Stimulated activated CD4-positive, alpha-beta T cell treated with anti-CD3 and anti-CD28 coated beads, Interleukin-4, amount 100 ng/mL, for 4 hours (primary cell): Measurements from ENCODE around the gene TXNL4A.

Source experiments
- DNase-seq, 2 experiments: peaks; one replicate each; pipeline ENCODE4 v3.0.0-alpha.2; 2020

The TXNL4A gene

GRCh38 chr18:79933765-79934164 is 54.6 kb downstream of the TXNL4A start:
- DNase-seq, result no peak

- DNase-seq, result no peak
These were observed 55.5 kb downstream of the TXNL4A start for GRCh38 chr18:79932907-79933306.

GRCh38 chr18:79931475-79931874 is 56.9 kb downstream of the TXNL4A start:
- no peak for DNase-seq

GRCh38 chr18:79930020-79930642 is 58.2 kb downstream of the TXNL4A start:
- DNase-seq, result no peak

- DNase-seq, result no peak
These were observed 59.8 kb downstream of the TXNL4A start for GRCh38 chr18:79928563-79928960.

GRCh38 chr18:79927607-79928562 is 60.5 kb downstream of the TXNL4A start:
- no peak for DNase-seq

- no peak for DNase-seq
These were observed 61.4 kb downstream of the TXNL4A start for GRCh38 chr18:79926715-79927606.

GRCh38 chr18:79926306-79926705 is 62.1 kb downstream of the TXNL4A start:
- DNase-seq, result no peak

GRCh38 chr18:79924814-79925731 is 63.3 kb downstream of the TXNL4A start:
- no peak for DNase-seq

- DNase-seq, result no peak
These were observed 64.3 kb downstream of the TXNL4A start for GRCh38 chr18:79923896-79924585.

GRCh38 chr18:79922971-79923411 is 65.4 kb downstream of the TXNL4A start:
- DNase-seq, result no peak

GRCh38 chr18:79921984-79922965 is 66.1 kb downstream of the TXNL4A start:
- DNase-seq, result no peak
